Nephron (organoid): Measurements from ENCODE around the gene AK8.

ENCODE experiments used
- H3K27ac Mint-ChIP-seq, 3 experiments: 2 replicates each; pipeline ENCODE4 v1.8.0; 2020; ENCODE audit warnings: mixed read lengths in 3 of 3, mild to moderate bottlenecking in 2 of 3, moderate library complexity in 1 of 3
- H3K27me3 Mint-ChIP-seq: 2 replicates; pipeline ENCODE4 v1.8.0; 2021; ENCODE audit warnings: low read depth, mild to moderate bottlenecking, moderate library complexity, mixed read lengths
- H3K36me3 Mint-ChIP-seq: 2 replicates; pipeline ENCODE4 v1.8.0; 2020; ENCODE audit warnings: low read depth, mixed read lengths
- H3K4me1 Mint-ChIP-seq: 2 replicates; pipeline ENCODE4 v1.8.0; 2020; ENCODE audit warnings: mixed read lengths
- H3K4me3 Mint-ChIP-seq, 3 experiments: 2 replicates each; pipeline ENCODE4 v1.8.0; 2020; ENCODE audit warnings: mild to moderate bottlenecking in 3 of 3, mixed read lengths in 3 of 3, moderate library complexity in 2 of 3
- H3K9me3 Mint-ChIP-seq: 2 replicates; pipeline ENCODE4 v1.8.0; 2020; ENCODE audit warnings: mixed read lengths
- TF ChIP-seq, protein P1 (sequence below), 3 experiments: fragments of 200-600 bp; sonication (generic); IDR thresholded peaks; one replicate each; pipeline ENCODE4 v1.5.0; 2021; ENCODE audit warnings: antibody characterized with exemption in 3 of 3; ENCODE audit not compliant: unreplicated experiment in 3 of 3

Gene AK8

DNA sequence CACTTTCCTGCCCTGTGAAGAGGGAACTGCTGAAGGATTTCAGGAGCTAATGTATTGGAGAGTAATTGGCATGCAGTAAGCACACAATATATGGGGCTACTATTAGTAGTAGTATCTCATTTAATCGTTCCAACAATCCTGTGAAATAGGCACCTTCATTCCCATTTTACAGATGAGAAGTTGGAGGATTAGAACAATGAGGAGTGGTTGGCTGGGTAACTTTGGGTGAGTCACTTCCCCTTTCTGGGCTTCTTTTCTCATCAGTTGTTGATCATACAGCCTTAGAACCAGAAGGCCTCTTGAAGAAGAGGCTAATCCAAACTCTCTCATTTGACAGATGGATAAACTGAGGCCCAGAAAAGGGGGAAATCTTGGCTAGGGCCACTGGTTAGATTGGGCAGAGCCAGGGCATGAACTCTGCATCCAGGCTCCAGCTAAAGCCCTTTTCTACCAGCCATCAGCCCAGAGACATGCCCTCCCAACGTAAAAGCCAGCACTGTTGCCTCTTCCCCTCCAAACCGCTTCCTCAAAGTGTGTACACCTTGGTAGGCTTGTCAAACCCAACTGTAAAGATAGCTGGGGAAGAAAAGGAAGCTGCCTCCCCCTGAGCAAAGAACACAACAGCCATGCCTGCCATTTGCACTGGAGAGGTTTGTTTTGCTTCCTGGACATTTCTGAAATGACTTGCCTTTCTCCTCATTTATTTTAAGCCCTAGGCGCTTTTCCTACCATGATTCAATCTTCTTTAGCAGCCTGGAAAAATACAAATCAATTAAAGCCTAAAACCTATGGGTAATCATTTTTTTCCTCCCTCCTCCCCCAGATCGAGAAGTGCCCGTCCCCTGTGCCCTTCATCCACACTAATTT lies 1.6 kb upstream of the AK8 start:
- no peaks in the 10 kb centered on the region for H3K9me3 Mint-ChIP-seq
- no peaks in the 10 kb centered on the region for H3K36me3 Mint-ChIP-seq
- H3K4me1 Mint-ChIP-seq, result no peaks in the 10 kb centered on the region
- no peaks in the 10 kb centered on the region for H3K27me3 Mint-ChIP-seq
- H3K4me3 Mint-ChIP-seq, result peak overlapping the region; percentile 83 to 94 (median 88)
- TF ChIP-seq, protein P1, sequence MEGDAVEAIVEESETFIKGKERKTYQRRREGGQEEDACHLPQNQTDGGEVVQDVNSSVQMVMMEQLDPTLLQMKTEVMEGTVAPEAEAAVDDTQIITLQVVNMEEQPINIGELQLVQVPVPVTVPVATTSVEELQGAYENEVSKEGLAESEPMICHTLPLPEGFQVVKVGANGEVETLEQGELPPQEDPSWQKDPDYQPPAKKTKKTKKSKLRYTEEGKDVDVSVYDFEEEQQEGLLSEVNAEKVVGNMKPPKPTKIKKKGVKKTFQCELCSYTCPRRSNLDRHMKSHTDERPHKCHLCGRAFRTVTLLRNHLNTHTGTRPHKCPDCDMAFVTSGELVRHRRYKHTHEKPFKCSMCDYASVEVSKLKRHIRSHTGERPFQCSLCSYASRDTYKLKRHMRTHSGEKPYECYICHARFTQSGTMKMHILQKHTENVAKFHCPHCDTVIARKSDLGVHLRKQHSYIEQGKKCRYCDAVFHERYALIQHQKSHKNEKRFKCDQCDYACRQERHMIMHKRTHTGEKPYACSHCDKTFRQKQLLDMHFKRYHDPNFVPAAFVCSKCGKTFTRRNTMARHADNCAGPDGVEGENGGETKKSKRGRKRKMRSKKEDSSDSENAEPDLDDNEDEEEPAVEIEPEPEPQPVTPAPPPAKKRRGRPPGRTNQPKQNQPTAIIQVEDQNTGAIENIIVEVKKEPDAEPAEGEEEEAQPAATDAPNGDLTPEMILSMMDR (IDR thresholded peaks at IDR 0.05; ENCODE audit: unreplicated experiment in 3 of 3), result no peak
- H3K27ac Mint-ChIP-seq, result peak overlapping the region; percentile 59 to 94 (median 86)

DNA sequence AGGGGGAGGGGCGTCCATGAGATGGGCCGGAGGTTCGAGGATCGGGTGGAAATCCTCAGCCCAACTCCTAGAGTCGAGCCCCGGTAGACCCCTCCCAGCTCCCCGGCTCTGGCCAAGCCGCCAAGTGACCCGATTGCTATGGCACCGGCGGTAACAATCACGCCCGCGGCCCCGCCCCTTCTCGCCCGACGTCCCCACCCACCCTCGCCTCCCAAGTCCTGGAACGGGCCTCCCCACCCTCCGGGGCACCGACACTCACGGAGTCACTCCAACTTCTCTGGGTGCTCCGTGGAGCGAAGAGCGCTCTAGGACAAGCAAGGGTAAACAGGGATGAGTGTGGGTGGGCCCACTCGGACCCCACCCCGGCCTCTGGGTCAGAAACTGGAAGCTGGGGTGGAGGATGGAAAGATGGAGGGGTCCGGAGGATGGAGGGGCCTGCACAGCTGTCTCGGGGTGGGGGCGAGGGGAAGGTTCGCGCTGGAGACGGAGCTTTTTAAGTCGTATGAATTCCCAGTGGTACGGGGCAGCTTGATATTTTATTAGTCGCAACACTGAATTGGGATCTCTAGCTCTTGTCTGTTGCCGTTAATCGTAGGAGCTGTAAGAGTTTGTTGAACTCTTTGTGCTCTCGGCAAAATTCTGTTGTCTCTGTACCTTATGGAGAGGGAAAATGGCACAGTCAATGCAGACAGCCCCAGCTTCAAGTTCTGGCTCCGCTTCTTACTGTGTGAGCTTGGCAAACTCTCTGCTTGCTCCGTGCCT lies 792 bp upstream of the AK8 start, which contains the start of gene SPACA9:
TSS of gene SPACA9 (plus strand) at position 204 of the 762 bp plus-strand sequence. CDS start 5,050 bp downstream, outside the sequence.
- H3K4me3 Mint-ChIP-seq, result peak within 1 kb of the TSS; percentile 83 to 94 (median 88)
- H3K27me3 Mint-ChIP-seq, result no peaks in the 10 kb centered on the region
- H3K27ac Mint-ChIP-seq, result peak within 1 kb of the TSS; percentile 59 to 94 (median 86)
- TF ChIP-seq, protein P1 (IDR thresholded peaks at IDR 0.05; ENCODE audit: unreplicated experiment in 3 of 3), result no peak
- H3K9me3 Mint-ChIP-seq, result no peaks in the 10 kb centered on the region
- no peaks in the 10 kb centered on the region for H3K36me3 Mint-ChIP-seq
- H3K4me1 Mint-ChIP-seq, result no peaks in the 10 kb centered on the region

DNA sequence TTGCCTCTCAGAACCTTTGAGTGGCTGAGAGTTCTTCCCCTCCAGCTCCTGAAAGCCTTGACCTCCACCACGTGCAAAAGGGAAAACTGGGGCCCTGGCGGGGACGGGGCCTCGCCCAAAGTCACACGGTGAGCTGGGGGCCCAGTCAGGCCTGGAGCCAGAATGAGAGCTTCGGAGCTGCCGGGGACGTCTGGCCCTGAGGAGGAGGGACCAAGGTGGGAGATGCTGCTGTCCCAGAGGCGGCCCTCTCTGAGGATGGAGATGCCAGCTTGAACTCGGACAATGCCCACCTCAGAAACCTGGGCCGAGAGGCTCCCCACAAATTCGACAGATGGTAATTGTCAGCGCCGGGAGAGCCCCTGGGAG lies 643 bp downstream of the AK8 start:
- no peaks in the 10 kb centered on the region for H3K4me1 Mint-ChIP-seq
- TF ChIP-seq, protein P1 (IDR thresholded peaks at IDR 0.05; ENCODE audit: unreplicated experiment in 3 of 3), result no peak
- no peaks in the 10 kb centered on the region for H3K36me3 Mint-ChIP-seq
- no peaks in the 10 kb centered on the region for H3K27me3 Mint-ChIP-seq
- H3K27ac Mint-ChIP-seq, result no peak overlapping the region
- peak overlapping the region; percentile 80 to 86 (median 82) for H3K4me3 Mint-ChIP-seq
- H3K9me3 Mint-ChIP-seq, result no peaks in the 10 kb centered on the region

DNA sequence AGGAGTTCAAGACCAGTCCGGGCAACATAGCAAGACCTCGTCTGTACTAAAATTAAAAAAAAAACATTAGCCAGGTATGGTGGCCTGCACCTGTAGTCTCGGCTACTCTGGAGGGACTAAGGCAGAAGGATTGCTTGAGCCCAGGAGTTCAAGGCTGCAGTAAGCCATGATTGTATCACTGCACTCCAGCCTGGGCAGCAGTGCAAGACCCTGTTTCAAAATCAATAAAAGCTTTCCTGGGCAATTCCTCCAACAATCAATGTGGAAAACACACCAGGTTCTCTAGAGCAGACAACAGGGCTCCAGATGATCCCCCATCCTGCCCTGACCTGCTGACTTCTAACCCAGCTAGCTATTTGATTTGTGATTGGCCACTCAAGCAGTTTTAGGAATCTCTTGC lies 1.2 kb downstream of the AK8 start:
- no peak overlapping the region for H3K27ac Mint-ChIP-seq
- H3K36me3 Mint-ChIP-seq, result no peaks in the 10 kb centered on the region
- TF ChIP-seq, protein P1 (IDR thresholded peaks at IDR 0.05; ENCODE audit: unreplicated experiment in 3 of 3), result no peak

DNA sequence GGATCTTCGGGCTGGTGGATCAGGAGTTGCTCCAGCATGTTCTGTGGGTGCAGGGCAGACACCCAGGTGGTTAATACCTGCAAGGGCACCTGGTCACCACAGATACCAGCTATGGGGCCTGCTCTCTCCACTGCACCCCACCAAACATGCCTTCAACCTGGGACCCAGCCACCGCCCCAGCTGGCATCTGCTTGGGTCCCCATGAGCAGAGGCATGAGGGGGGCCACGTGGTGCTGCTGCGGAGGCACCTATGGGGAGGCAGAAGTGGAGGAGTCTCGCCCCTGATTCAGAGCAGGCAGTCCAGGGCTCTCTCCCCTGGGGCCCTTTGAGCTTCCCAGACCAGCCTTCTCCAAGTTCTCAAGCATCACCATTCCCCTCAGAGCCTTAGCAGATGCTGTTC lies 2.9 kb downstream of the AK8 start:
- H3K4me3 Mint-ChIP-seq, result peak overlapping the region in 1 of 3 experiments; percentile 82
- H3K4me1 Mint-ChIP-seq, result no peaks in the 10 kb centered on the region
- TF ChIP-seq, protein P1 (IDR thresholded peaks at IDR 0.05; ENCODE audit: unreplicated experiment in 3 of 3), result no peak
- no peaks in the 10 kb centered on the region for H3K36me3 Mint-ChIP-seq
- no peak overlapping the region for H3K27ac Mint-ChIP-seq
- H3K27me3 Mint-ChIP-seq, result no peaks in the 10 kb centered on the region
- H3K9me3 Mint-ChIP-seq, result no peaks in the 10 kb centered on the region

More for the DNA sequence above, 1.2 kb downstream of the AK8 start:
- Mint-ChIP-seq H3K27me3 (no peaks in the 10 kb centered on the region), H3K4me1 (no peaks in the 10 kb centered on the region), H3K9me3 (no peaks in the 10 kb centered on the region), H3K4me3 (peak overlapping the region; percentile 80 to 86 (median 82))
